ENCODE data around the gene S100A2.
"Not testable (repeated sequence)": the region's sequence is repeated elsewhere in the genome, so short reads cannot be mapped to it uniquely, and the experiment has no call there.

Gene S100A2

GRCh38 chr1:153583976-153584375 lies 18.3 kb upstream of the S100A2 start:
- no peak overlapping the region; the same call in 1 of the 2 replicates for H3K4me3 ChIP-seq (ENCODE audit: low read length)
- TF ChIP-seq, protein P1, sequence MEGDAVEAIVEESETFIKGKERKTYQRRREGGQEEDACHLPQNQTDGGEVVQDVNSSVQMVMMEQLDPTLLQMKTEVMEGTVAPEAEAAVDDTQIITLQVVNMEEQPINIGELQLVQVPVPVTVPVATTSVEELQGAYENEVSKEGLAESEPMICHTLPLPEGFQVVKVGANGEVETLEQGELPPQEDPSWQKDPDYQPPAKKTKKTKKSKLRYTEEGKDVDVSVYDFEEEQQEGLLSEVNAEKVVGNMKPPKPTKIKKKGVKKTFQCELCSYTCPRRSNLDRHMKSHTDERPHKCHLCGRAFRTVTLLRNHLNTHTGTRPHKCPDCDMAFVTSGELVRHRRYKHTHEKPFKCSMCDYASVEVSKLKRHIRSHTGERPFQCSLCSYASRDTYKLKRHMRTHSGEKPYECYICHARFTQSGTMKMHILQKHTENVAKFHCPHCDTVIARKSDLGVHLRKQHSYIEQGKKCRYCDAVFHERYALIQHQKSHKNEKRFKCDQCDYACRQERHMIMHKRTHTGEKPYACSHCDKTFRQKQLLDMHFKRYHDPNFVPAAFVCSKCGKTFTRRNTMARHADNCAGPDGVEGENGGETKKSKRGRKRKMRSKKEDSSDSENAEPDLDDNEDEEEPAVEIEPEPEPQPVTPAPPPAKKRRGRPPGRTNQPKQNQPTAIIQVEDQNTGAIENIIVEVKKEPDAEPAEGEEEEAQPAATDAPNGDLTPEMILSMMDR (IDR thresholded peaks at IDR 0.05; ENCODE audit: low read depth, low read length), result no peak
- no peak for TF ChIP-seq EZH2phosphoT487 (IDR thresholded peaks at IDR 0.05; ENCODE audit: low read depth)
- H4K20me1 ChIP-seq (ENCODE audit: insufficient read depth, low read length), result no peaks in the 10 kb centered on the region
- peak overlapping the region; percentile 28 for H3K4me2 ChIP-seq (ENCODE audit: low read length)
- peaks cover 36% of the 10 kb centered on the region for H3K4me1 ChIP-seq (ENCODE audit: low read length)
- H3K27ac ChIP-seq (ENCODE audit: low read length), result no peak overlapping the region
- 0 out of 2 replicates have a peak overlapping the region, but pooled peaks have one; percentile 9 for H3K9ac ChIP-seq (ENCODE audit: low read length)
- H3K79me2 ChIP-seq (ENCODE audit: low read length), result no peaks in the 10 kb centered on the region
- H2AFZ ChIP-seq (ENCODE audit: low read depth, low read length), result peak overlapping the region; percentile 97
- no peaks in the 10 kb centered on the region for H3K27me3 ChIP-seq (ENCODE audit: low read depth, low read length)
- H3K9me3 ChIP-seq (ENCODE audit: insufficient read depth, low read length), result no peaks in the 10 kb centered on the region
- no peaks in the 10 kb centered on the region for H3K36me3 ChIP-seq (replicated peaks; ENCODE audit: low read depth, low read length)

GRCh38 chr1:153583514-153583913 lies 17.9 kb upstream of the S100A2 start:
- peaks cover 34% of the 10 kb centered on the region for H3K4me1 ChIP-seq (ENCODE audit: low read length)
- H3K27me3 ChIP-seq (ENCODE audit: low read depth, low read length); H3K9ac ChIP-seq (ENCODE audit: low read length); H3K4me3 ChIP-seq (ENCODE audit: low read length); H3K79me2 ChIP-seq (ENCODE audit: low read length); H4K20me1 ChIP-seq (ENCODE audit: insufficient read depth, low read length); H2AFZ ChIP-seq (ENCODE audit: low read depth, low read length); H3K4me2 ChIP-seq (ENCODE audit: low read length); H3K27ac ChIP-seq (ENCODE audit: low read length); H3K9me3 ChIP-seq (ENCODE audit: insufficient read depth, low read length); H3K36me3 ChIP-seq (replicated peaks; ENCODE audit: low read depth, low read length): not testable (repeated sequence)

GRCh38 chr1:153582836-153583235 lies 17.2 kb upstream of the S100A2 start:
- H3K9ac ChIP-seq (ENCODE audit: low read length); H3K4me3 ChIP-seq (ENCODE audit: low read length); H3K4me2 ChIP-seq (ENCODE audit: low read length); H3K79me2 ChIP-seq (ENCODE audit: low read length); H3K27me3 ChIP-seq (ENCODE audit: low read depth, low read length); H4K20me1 ChIP-seq (ENCODE audit: insufficient read depth, low read length); H3K36me3 ChIP-seq (replicated peaks; ENCODE audit: low read depth, low read length); H3K27ac ChIP-seq (ENCODE audit: low read length); H2AFZ ChIP-seq (ENCODE audit: low read depth, low read length); H3K9me3 ChIP-seq (ENCODE audit: insufficient read depth, low read length): not testable (repeated sequence)
- peaks cover 28% of the 10 kb centered on the region for H3K4me1 ChIP-seq (ENCODE audit: low read length)

DNA sequence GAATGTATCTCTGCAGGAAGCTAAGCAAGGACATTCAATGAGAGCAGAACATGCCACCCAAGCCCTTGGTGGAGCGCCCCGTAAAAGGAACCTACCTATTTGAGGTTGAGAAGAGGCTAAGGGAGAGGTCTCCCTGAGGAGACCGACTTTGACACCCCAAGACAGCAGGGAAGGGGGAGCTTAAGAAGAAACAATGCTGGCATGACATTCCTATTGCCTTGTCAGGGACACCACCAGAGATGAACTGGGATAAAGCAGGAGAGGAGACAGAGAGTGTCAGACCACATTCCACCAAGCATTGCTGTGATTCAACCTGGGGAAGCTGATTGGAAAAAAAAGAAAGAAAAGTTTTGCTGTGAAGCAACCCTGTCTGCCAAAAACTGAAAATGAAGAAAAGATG lies 13.3 kb upstream of the S100A2 start:
- Histone ChIP-seq H3K36me3 (replicated peaks; ENCODE audit: low read depth, low read length) (no peaks in the 10 kb centered on the region), H3K9ac (ENCODE audit: low read length) (no peak overlapping the region), H3K27me3 (ENCODE audit: low read depth, low read length) (no peaks in the 10 kb centered on the region), H3K4me3 (ENCODE audit: low read length) (no peak overlapping the region), H3K4me1 (ENCODE audit: low read length) (peaks cover 15% of the 10 kb centered on the region), H3K79me2 (ENCODE audit: low read length) (no peaks in the 10 kb centered on the region), H3K27ac (ENCODE audit: low read length) (no peak overlapping the region), H3K9me3 (ENCODE audit: insufficient read depth, low read length) (no peaks in the 10 kb centered on the region), H4K20me1 (ENCODE audit: insufficient read depth, low read length) (no peaks in the 10 kb centered on the region), H2AFZ (ENCODE audit: low read depth, low read length) (no peak overlapping the region), H3K4me2 (ENCODE audit: low read length) (no peak overlapping the region)
- no peak for TF ChIP-seq EZH2phosphoT487 (IDR thresholded peaks at IDR 0.05; ENCODE audit: low read depth)
- TF ChIP-seq, protein P1 (IDR thresholded peaks at IDR 0.05; ENCODE audit: low read depth, low read length), result no peak

DNA sequence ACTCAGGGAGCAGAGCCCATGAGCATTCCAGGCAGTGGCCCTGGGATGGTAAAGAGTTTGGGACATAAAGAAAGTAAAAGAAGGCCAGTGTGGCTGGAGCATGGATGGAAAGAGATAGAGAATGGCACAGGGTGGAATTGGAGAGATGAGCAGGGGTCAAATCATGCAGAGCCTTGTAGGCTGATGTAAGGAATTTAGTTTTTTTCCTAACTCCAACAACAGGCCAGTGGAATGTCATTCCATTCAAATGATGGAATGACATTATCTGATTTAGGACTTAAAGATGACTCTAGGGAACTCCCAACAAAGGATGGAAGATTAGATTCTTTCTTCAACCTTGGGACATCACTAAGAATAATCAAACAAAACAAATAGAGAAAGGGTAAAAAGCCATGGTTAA lies 12.8 kb upstream of the S100A2 start:
- no peak overlapping the region for H2AFZ ChIP-seq (ENCODE audit: low read depth, low read length)
- H3K4me1 ChIP-seq (ENCODE audit: low read length), result peaks cover 15% of the 10 kb centered on the region
- H3K27ac ChIP-seq (ENCODE audit: low read length), result no peak overlapping the region

More for the DNA sequence above, 12.8 kb upstream of the S100A2 start:
- Histone ChIP-seq H3K27me3 (ENCODE audit: low read depth, low read length) (no peaks in the 10 kb centered on the region), H3K79me2 (ENCODE audit: low read length) (no peaks in the 10 kb centered on the region), H4K20me1 (ENCODE audit: insufficient read depth, low read length) (no peaks in the 10 kb centered on the region), H3K9ac (ENCODE audit: low read length) (no peak overlapping the region), H3K36me3 (replicated peaks; ENCODE audit: low read depth, low read length) (no peaks in the 10 kb centered on the region), H3K4me3 (ENCODE audit: low read length) (no peak overlapping the region), H3K4me2 (ENCODE audit: low read length) (no peak overlapping the region), H3K9me3 (ENCODE audit: insufficient read depth, low read length) (no peaks in the 10 kb centered on the region)
- TF ChIP-seq, protein P1 (IDR thresholded peaks at IDR 0.05; ENCODE audit: low read depth, low read length), result no peak
- TF ChIP-seq EZH2phosphoT487 (IDR thresholded peaks at IDR 0.05; ENCODE audit: low read depth), result no peak

Data from OCI-LY3 (cell line).